Neural cell (in vitro differentiated cells): ENCODE data around the gene ASB6.

ENCODE experiments used
- CTCF ChIP-seq: fragments of 450-650 bp; IDR thresholded peaks from 2 replicates; pipeline ENCODE4 v1.5.1; 2014; ENCODE audit warnings: antibody characterized with exemption, mild to moderate bottlenecking, moderate library complexity; ENCODE audit not compliant: poor library complexity, severe bottlenecking
- EP300 ChIP-seq: fragments of 450-650 bp; conservative IDR thresholded peaks from 2 replicates; pipeline ENCODE4 v1.6.1; 2014; ENCODE audit warnings: antibody characterized with exemption, mild to moderate bottlenecking, moderate library complexity; ENCODE audit not compliant: poor library complexity, severe bottlenecking

DNA sequence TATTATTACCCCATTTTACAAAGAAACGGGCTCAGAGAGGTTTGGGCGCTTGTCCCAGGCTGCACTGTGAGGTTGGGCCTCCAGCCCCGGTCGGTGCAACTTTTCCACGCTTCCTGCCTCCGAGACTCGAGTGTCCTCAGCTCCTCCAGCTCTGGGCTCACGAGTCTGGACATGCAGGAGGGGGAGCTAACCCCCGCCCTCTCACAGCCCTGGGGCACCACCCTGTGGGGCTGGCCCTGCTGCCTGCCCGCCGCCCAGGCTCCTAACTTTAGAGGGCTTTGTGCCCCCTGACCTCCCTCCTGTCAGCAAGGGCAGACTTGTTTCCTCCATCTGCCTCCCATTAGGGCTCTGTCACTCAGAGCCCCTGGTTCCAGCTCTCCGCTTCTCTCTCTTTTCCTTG, 4.3 kb upstream of the ASB6 start:
- no peak for TF ChIP-seq EP300
- no peak for TF ChIP-seq CTCF
